Measurements from ENCODE around the gene DNAAF2.

DNA sequence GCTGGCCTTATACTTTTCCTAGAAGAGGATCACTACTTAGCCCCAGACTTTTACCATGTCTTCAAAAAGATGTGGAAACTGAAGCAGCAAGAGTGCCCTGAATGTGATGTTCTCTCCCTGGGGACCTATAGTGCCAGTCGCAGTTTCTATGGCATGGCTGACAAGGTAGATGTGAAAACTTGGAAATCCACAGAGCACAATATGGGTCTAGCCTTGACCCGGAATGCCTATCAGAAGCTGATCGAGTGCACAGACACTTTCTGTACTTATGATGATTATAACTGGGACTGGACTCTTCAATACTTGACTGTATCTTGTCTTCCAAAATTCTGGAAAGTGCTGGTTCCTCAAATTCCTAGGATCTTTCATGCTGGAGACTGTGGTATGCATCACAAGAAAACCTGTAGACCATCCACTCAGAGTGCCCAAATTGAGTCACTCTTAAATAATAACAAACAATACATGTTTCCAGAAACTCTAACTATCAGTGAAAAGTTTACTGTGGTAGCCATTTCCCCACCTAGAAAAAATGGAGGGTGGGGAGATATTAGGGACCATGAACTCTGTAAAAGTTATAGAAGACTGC is 12.9 kb downstream of the DNAAF2 start:
- TF ChIP-seq, protein P1, sequence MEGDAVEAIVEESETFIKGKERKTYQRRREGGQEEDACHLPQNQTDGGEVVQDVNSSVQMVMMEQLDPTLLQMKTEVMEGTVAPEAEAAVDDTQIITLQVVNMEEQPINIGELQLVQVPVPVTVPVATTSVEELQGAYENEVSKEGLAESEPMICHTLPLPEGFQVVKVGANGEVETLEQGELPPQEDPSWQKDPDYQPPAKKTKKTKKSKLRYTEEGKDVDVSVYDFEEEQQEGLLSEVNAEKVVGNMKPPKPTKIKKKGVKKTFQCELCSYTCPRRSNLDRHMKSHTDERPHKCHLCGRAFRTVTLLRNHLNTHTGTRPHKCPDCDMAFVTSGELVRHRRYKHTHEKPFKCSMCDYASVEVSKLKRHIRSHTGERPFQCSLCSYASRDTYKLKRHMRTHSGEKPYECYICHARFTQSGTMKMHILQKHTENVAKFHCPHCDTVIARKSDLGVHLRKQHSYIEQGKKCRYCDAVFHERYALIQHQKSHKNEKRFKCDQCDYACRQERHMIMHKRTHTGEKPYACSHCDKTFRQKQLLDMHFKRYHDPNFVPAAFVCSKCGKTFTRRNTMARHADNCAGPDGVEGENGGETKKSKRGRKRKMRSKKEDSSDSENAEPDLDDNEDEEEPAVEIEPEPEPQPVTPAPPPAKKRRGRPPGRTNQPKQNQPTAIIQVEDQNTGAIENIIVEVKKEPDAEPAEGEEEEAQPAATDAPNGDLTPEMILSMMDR (IDR thresholded peaks at IDR 0.05): no peak
- TF ChIP-seq POLR2A (IDR thresholded peaks at IDR 0.05) (no peak), POLR2AphosphoS5 (IDR thresholded peaks at IDR 0.05) (no peak), EP300 (IDR thresholded peaks at IDR 0.05; ENCODE audit: low read depth) (no peak)

All from transverse colon (tissue), 4 donors.